ENCODE data around the gene LEKR1. TPM values are rescaled to one million over a fixed set of nuclear protein-coding genes. Genes with fewer than 3 reads are reported as not detected.

Gene LEKR1
- polyA plus RNA-seq, 1 donor from 2014 or later = 2.7 TPM

GRCh38 chr3:157046520-157046919, 220.4 kb downstream of the LEKR1 start:
- H2AFZ ChIP-seq (ENCODE audit: low read depth, low read length) = no peak overlapping the region
- no peaks in the 10 kb centered on the region for H3K27me3 ChIP-seq (ENCODE audit: insufficient read depth, low read depth, low read length)
- no peaks in the 10 kb centered on the region for H3K79me2 ChIP-seq (replicated peaks; ENCODE audit: insufficient read depth, low read length)
- no peaks in the 10 kb centered on the region for H3K9me3 ChIP-seq (ENCODE audit: low read length)
- no peak overlapping the region for H3K4me2 ChIP-seq (ENCODE audit: low read length)
- no peaks in the 10 kb centered on the region for H3K36me3 ChIP-seq (ENCODE audit: insufficient read depth, low read length)
- no peak overlapping the region for H3K27ac ChIP-seq (ENCODE audit: low read length)
- H3K4me3 ChIP-seq (ENCODE audit: low read length) = no peak overlapping the region
- H3F3A ChIP-seq (ENCODE audit: insufficient read depth, low read length, poor library complexity, severe bottlenecking) = no peaks in the 10 kb centered on the region
- TF ChIP-seq EP300 (conservative IDR thresholded peaks at IDR 0.05; ENCODE audit: poor library complexity, severe bottlenecking) (no peak), SMC3 (conservative IDR thresholded peaks at IDR 0.05; ENCODE audit: poor library complexity) (no peak), TAF1 (IDR thresholded peaks at IDR 0.05; ENCODE audit: low read depth) (no peak), MXI1 (conservative IDR thresholded peaks at IDR 0.05; ENCODE audit: poor library complexity, severe bottlenecking) (no peak), REST (IDR thresholded peaks at IDR 0.05; ENCODE audit: borderline replicate concordance) (no peak), RAD21 (conservative IDR thresholded peaks at IDR 0.05) (no peak), CTCF (IDR thresholded peaks at IDR 0.05; ENCODE audit: poor library complexity, severe bottlenecking) (no peak), EZH2 (IDR thresholded peaks at IDR 0.05; ENCODE audit: borderline replicate concordance, insufficient read depth, low read length, poor library complexity, severe bottlenecking) (no peak)
- no peaks in the 10 kb centered on the region for H4K20me1 ChIP-seq (ENCODE audit: insufficient read depth)
- no peaks in the 10 kb centered on the region for H3K9me2 ChIP-seq (ENCODE audit: insufficient read depth, low read length)
- no peak overlapping the region for H3K9ac ChIP-seq (ENCODE audit: low read length)

- Histone ChIP-seq H2AFZ (ENCODE audit: low read depth, low read length) (no peak overlapping the region), H4K20me1 (ENCODE audit: insufficient read depth) (no peaks in the 10 kb centered on the region), H3K9me2 (ENCODE audit: insufficient read depth, low read length) (no peaks in the 10 kb centered on the region), H3K9ac (ENCODE audit: low read length) (no peak overlapping the region), H3K4me3 (ENCODE audit: low read length) (no peak overlapping the region), H3K36me3 (ENCODE audit: insufficient read depth, low read length) (no peaks in the 10 kb centered on the region), H3K27me3 (ENCODE audit: insufficient read depth, low read depth, low read length) (no peaks in the 10 kb centered on the region), H3K9me3 (ENCODE audit: low read length) (no peaks in the 10 kb centered on the region), H3F3A (ENCODE audit: insufficient read depth, low read length, poor library complexity, severe bottlenecking) (no peaks in the 10 kb centered on the region), H3K27ac (ENCODE audit: low read length) (no peak overlapping the region), H3K79me2 (replicated peaks; ENCODE audit: insufficient read depth, low read length) (no peaks in the 10 kb centered on the region), H3K4me2 (ENCODE audit: low read length) (no peak overlapping the region)
- TF ChIP-seq POLR2AphosphoS5 (IDR thresholded peaks at IDR 0.05) = no peak
- no peak for TF ChIP-seq MXI1 (conservative IDR thresholded peaks at IDR 0.05; ENCODE audit: poor library complexity, severe bottlenecking)
- no peak for TF ChIP-seq REST (IDR thresholded peaks at IDR 0.05; ENCODE audit: borderline replicate concordance)
- no peak for TF ChIP-seq SMC3 (conservative IDR thresholded peaks at IDR 0.05; ENCODE audit: poor library complexity)
Observed at GRCh38 chr3:157051055-157051454, 224.9 kb downstream of the LEKR1 start.

Data from neural cell (in vitro differentiated cells).